HFFc6 (cell line): Measurements from ENCODE around the gene ATP9B. TPM values are rescaled to one million over a fixed set of nuclear protein-coding genes. Genes with fewer than 3 reads are reported as not detected.

Source experiments
- DNase-seq: peaks from one replicate; pipeline ENCODE4 v3.0.0-alpha.2; 2018
- H3K27ac Mint-ChIP-seq: 2 replicates; pipeline ENCODE4 v1.8.0; 2020; ENCODE audit warnings: mild to moderate bottlenecking, mixed read lengths
- H3K27me3 Mint-ChIP-seq: 2 replicates; pipeline ENCODE4 v1.8.0; 2021; ENCODE audit warnings: mild to moderate bottlenecking, moderate library complexity, mixed read lengths; ENCODE audit not compliant: insufficient read depth
- H3K36me3 Mint-ChIP-seq: 2 replicates; pipeline ENCODE4 v1.8.0; 2021; ENCODE audit warnings: low read depth, mixed read lengths
- H3K4me1 Mint-ChIP-seq: 2 replicates; pipeline ENCODE4 v1.8.0; 2020; ENCODE audit warnings: low read depth, mixed read lengths
- H3K4me3 Mint-ChIP-seq: 2 replicates; pipeline ENCODE4 v1.8.0; 2020; ENCODE audit warnings: mild to moderate bottlenecking, moderate library complexity, mixed read lengths
- H3K9me3 Mint-ChIP-seq: 2 replicates; pipeline ENCODE4 v1.8.0; 2020; ENCODE audit warnings: mild to moderate bottlenecking, mixed read lengths
- CTCF ChIP-seq: fragments of 200-600 bp; sonication (generic); IDR thresholded peaks from 2 replicates; pipeline ENCODE4 v1.5.0; 2021; ENCODE audit warnings: antibody characterized with exemption, mild to moderate bottlenecking
- total RNA-seq, 6 experiments: library from RNA; stranded (reverse); fragmentation: NEBNext Ultra II Directional; extraction: Animal tissue kit (Norgen Biotek cat#: 25700); gene quantifications; 2 replicates in 1 of 6; 3 replicates in 5 of 6; pipeline ENCODE4 v1.2.3, GENCODE V29; 2021

The ATP9B gene
- total RNA-seq, 6 experiments from 2014 or later = 9.0 to 11.2 (median 10.5) TPM

DNA sequence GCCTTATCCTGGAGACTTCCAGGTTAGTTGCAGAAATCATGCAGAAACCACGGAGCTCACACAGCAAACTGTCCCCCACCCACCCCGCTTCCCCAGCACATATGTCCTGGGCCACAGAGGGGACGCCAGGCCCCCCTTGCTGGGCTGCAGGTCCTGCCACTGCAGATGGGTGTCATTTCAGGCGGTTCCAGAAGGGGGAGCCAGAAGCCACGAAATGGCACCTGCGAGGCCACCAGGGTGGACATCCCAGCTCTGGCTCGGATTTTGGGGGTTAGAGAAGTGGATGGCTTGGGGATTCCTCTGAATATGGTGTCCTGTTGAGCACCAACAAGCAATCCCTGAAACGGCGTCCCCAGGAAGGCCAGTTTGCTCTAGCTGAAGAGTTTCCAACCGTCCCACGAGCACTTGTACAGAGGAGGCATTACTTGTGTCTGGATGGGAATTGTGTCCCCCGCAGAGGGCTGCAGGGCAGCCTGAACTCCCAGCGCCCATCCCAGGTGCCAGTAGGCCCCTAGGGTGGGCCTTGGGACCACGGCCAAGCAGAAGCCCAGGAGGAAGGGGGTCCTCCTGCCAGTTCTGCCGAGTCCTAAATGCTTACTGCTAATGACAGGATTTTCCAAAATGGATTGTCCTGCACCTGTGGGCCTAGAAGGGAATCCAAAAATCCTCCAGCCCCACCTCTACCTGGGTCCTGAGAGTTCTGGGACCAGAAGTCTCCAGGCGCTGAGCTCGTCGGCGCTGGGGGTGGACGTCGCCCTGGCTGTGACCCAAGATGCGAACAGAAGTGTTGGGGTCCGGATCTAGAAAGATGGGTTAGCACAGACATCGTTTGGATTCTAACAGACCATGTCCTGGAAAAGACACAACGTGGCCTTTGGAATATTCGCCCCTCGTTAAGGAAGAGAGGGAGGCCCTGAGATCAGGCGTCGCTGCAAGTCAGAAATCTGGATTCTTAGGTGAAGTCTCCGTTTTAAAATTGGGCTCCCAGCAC, 311.9 kb downstream of the ATP9B start:
- Mint-ChIP-seq H3K9me3 (no peaks in the 10 kb centered on the region), H3K36me3 (no peaks in the 10 kb centered on the region), H3K27ac (no peak overlapping the region), H3K27me3 (peaks cover 6% of the 10 kb centered on the region; the same call in 1 of the 2 replicates), H3K4me1 (no peaks in the 10 kb centered on the region), H3K4me3 (no peak overlapping the region)
- peak; percentile 93 for TF ChIP-seq CTCF
- peak; percentile 20 for DNase-seq

- Mint-ChIP-seq H3K36me3 (no peaks in the 10 kb centered on the region), H3K4me1 (no peaks in the 10 kb centered on the region), H3K27ac (no peak overlapping the region), H3K9me3 (no peaks in the 10 kb centered on the region), H3K27me3 (peaks cover 8% of the 10 kb centered on the region; the same call in 1 of the 2 replicates), H3K4me3 (no peak overlapping the region)
- DNase-seq = no peak
- TF ChIP-seq CTCF = no peak
These were observed 312.7 kb downstream of the ATP9B start for GRCh38 chr18:79381811-79382311.

GRCh38 chr18:79382681-79383387, 313.6 kb downstream of the ATP9B start:
- H3K27me3 Mint-ChIP-seq = peaks cover 15% of the 10 kb centered on the region
- H3K4me3 Mint-ChIP-seq = no peak overlapping the region
- no peak for TF ChIP-seq CTCF
- DNase-seq = no peak
- no peaks in the 10 kb centered on the region for H3K36me3 Mint-ChIP-seq
- no peak overlapping the region for H3K27ac Mint-ChIP-seq
- H3K9me3 Mint-ChIP-seq = no peaks in the 10 kb centered on the region
- H3K4me1 Mint-ChIP-seq = no peaks in the 10 kb centered on the region

GRCh38 chr18:79383388-79384056, 314.3 kb downstream of the ATP9B start:
- no peak for DNase-seq
- H3K27ac Mint-ChIP-seq = no peak overlapping the region
- H3K4me1 Mint-ChIP-seq = no peaks in the 10 kb centered on the region
- H3K4me3 Mint-ChIP-seq = no peak overlapping the region
- H3K9me3 Mint-ChIP-seq = no peaks in the 10 kb centered on the region
- peaks cover 15% of the 10 kb centered on the region for H3K27me3 Mint-ChIP-seq
- H3K36me3 Mint-ChIP-seq = no peaks in the 10 kb centered on the region
- no peak for TF ChIP-seq CTCF

GRCh38 chr18:79384151-79384807, 315.1 kb downstream of the ATP9B start:
- DNase-seq = no peak
- no peak for TF ChIP-seq CTCF
- no peaks in the 10 kb centered on the region for H3K4me1 Mint-ChIP-seq
- no peak overlapping the region for H3K27ac Mint-ChIP-seq
- H3K36me3 Mint-ChIP-seq = no peaks in the 10 kb centered on the region
- peaks cover 20% of the 10 kb centered on the region for H3K27me3 Mint-ChIP-seq
- no peaks in the 10 kb centered on the region for H3K9me3 Mint-ChIP-seq
- no peak overlapping the region for H3K4me3 Mint-ChIP-seq
